ENCODE results near the gene TMEM30B. TPM values are rescaled to one million over a fixed set of nuclear protein-coding genes. Genes with fewer than 3 reads are reported as not detected.

TMEM30B gene
- total and polyA plus RNA-seq, 2 of the 8 experiments (the other 6 are each of a cell fraction or from before 2014, with no cell fraction given), result 11.2 to 18.7 TPM

GRCh38 chr14:61229981-61230380 lies 51.2 kb downstream of the TMEM30B start:
- 0 out of 2 replicates have a peak overlapping the region, but pooled peaks have one; percentile 51 for H2AFZ ChIP-seq (ENCODE audit: low read length)
- H3K56ac ChIP-seq (replicated peaks; ENCODE audit: insufficient read length, low read depth, low read length), result no peak overlapping the region
- TF ChIP-seq RNF2 (IDR thresholded peaks at IDR 0.05; ENCODE audit: borderline replicate concordance, low read depth, low read length, missing control alignments, poor library complexity, severe bottlenecking), result no peak
- TF ChIP-seq SAP30 (IDR thresholded peaks at IDR 0.05; ENCODE audit: insufficient read depth, insufficient replicate concordance, low read length), result no peak
- no peak for TF ChIP-seq ASH2L (IDR thresholded peaks at IDR 0.05; ENCODE audit: low read length)
- no peak for TF ChIP-seq TBP (IDR thresholded peaks at IDR 0.05; ENCODE audit: low read depth, low read length)
- TF ChIP-seq CEBPB (IDR thresholded peaks at IDR 0.05; ENCODE audit: low read depth, low read length), result no peak
- no peak for TF ChIP-seq EZH2 (IDR thresholded peaks at IDR 0.05; ENCODE audit: low read depth, low read length, severe bottlenecking)
- TF ChIP-seq SIN3A (conservative IDR thresholded peaks at IDR 0.05 in 1 of 2, IDR thresholded peaks at IDR 0.05 in 1 of 2; ENCODE audit: low read depth in 1 of 2, low read length in 2 of 2), result no peak

More at GRCh38 chr14:61229981-61230380, 51.2 kb downstream of the TMEM30B start:
- H3K4me2 ChIP-seq (ENCODE audit: insufficient read depth in 1 of 2, low read depth in 2 of 2, low read length in 2 of 2), result no peak overlapping the region
- CTCF ChIA-PET (ENCODE audit: partially characterized antibody), result interaction anchor here (1.3 to 1.4 kb wide), 2 partner anchors 9 to 12 kb away, joined by 3 to 4 read pairs; no protein-coding TSS in a partner anchor
- no peaks in the 10 kb centered on the region for H4K20me1 ChIP-seq (replicated peaks in 1 of 2; ENCODE audit: control insufficient read depth in 1 of 2, insufficient read depth in 2 of 2, low read length in 2 of 2)
- H3K23me2 ChIP-seq (ENCODE audit: low read depth, low read length), result no peaks in the 10 kb centered on the region
- DNase-seq (ENCODE audit: low read depth in 1 of 2, low spot score in 2 of 2) (no peak), FAIRE-seq (no peak)
- H3K4ac ChIP-seq (replicated peaks; ENCODE audit: insufficient read length, low read depth, low read length), result no peak overlapping the region
- H3K23ac ChIP-seq (ENCODE audit: insufficient read length), result no peak overlapping the region
- H3K9me3 ChIP-seq (ENCODE audit: insufficient read depth in 2 of 2, low read depth in 1 of 2, low read length in 1 of 2), result no peaks in the 10 kb centered on the region
- H2BK15ac ChIP-seq (ENCODE audit: low read length), result no peak overlapping the region
- H2BK12ac ChIP-seq (ENCODE audit: low read depth, low read length), result no peak overlapping the region
- no peak overlapping the region for H2BK120ac ChIP-seq (replicated peaks; ENCODE audit: low read depth, low read length)
- H3K9ac ChIP-seq (replicated peaks in 1 of 4; ENCODE audit: extremely low read depth in 1 of 4, low read depth in 3 of 4, low read length in 3 of 4), result no peak overlapping the region
- no peak overlapping the region for H2AK5ac ChIP-seq (ENCODE audit: low read depth, low read length)
- H4K5ac ChIP-seq (ENCODE audit: insufficient read length, low read depth, low read length), result no peak overlapping the region
- no peak overlapping the region for H2BK20ac ChIP-seq (ENCODE audit: low read length)
- peaks cover 0 to 5% (median 0%) of the 10 kb centered on the region in 4 experiments; a peak in 4 of 7 replicates for H3K4me1 ChIP-seq (replicated peaks in 1 of 4; ENCODE audit: control insufficient read depth in 3 of 4, insufficient read depth in 4 of 4, low read length in 3 of 4)
- 88% methylated on average over 4 of the region's 4 CpGs; no CpG with 5 or more reads in 1 of the 2 experiments for WGBS, 2 experiments (ENCODE audit: extremely low coverage in 1 of 2, insufficient coverage in 1 of 2, insufficient read length in 1 of 2, insufficient replicate concordance in 2 of 2, low coverage in 1 of 2, low lambda C conversion rate in 2 of 2, missing lambda C conversion rate in 1 of 2)
- H3K36me3 ChIP-seq (ENCODE audit: control insufficient read depth in 2 of 4, insufficient read depth in 4 of 4, low read length in 3 of 4), result no peaks in the 10 kb centered on the region
- no peak overlapping the region for H4K8ac ChIP-seq (ENCODE audit: extremely low read depth, insufficient read depth, low read length)
- H3K79me1 ChIP-seq (ENCODE audit: low read depth, low read length), result no peaks in the 10 kb centered on the region
- H3K4me3 ChIP-seq (ENCODE audit: extremely low read depth in 1 of 4, insufficient read depth in 2 of 4, low read depth in 3 of 4, low read length in 4 of 4), result no peak overlapping the region
- H3K18ac ChIP-seq (ENCODE audit: extremely low read depth, low read length), result no peak overlapping the region
- no peaks in the 10 kb centered on the region for H3K79me2 ChIP-seq (ENCODE audit: control insufficient read depth in 1 of 2, insufficient read depth in 2 of 2, low read length in 2 of 2)
- H3K27ac ChIP-seq (ENCODE audit: low read depth, low read length), result no peak overlapping the region
- H2BK5ac ChIP-seq (ENCODE audit: low read depth, low read length), result no peak overlapping the region
- POLR2A ChIA-PET (ENCODE audit: partially characterized antibody), result interaction anchor here (0.6 to 1.3 kb wide), 2 partner anchors 9 to 83 kb away, joined by 4 to 6 read pairs; no protein-coding TSS in a partner anchor
- no peaks in the 10 kb centered on the region for H3K27me3 ChIP-seq (replicated peaks in 1 of 4; ENCODE audit: control insufficient read depth in 3 of 4, extremely low read depth in 1 of 4, insufficient read depth in 3 of 4, low read length in 3 of 4)
- no peak overlapping the region for H4K91ac ChIP-seq (replicated peaks; ENCODE audit: insufficient read length, low read length)
- H3K14ac ChIP-seq (ENCODE audit: insufficient read length), result no peak overlapping the region

All from H1 (cell line).